ENCODE measurements around the gene C3orf20.

- TF ChIP-seq CTCF (IDR thresholded peaks at IDR 0.05) (no peak), POLR2AphosphoS5 (IDR thresholded peaks at IDR 0.05; ENCODE audit: low read depth, low read length) (no peak), REST (IDR thresholded peaks at IDR 0.05; ENCODE audit: insufficient read depth in 1 of 2, low read depth in 2 of 2, low read length in 1 of 2) (no peak), TCF7L2 (IDR thresholded peaks at IDR 0.05; ENCODE audit: low read depth, low read length) (no peak), SIN3A (IDR thresholded peaks at IDR 0.05; ENCODE audit: borderline replicate concordance, insufficient read depth, low read depth, low read length) (no peak)
Measured at GRCh38 chr3:14796403-14797077, 121.6 kb downstream of the C3orf20 start.
